KMS-11 (cell line): ENCODE measurements around the gene ANAPC16.
A peak's percentile ranks its signal among the peaks of the same experiment; 100 is the strongest.
"Not testable (repeated sequence)": the region's sequence is repeated elsewhere in the genome, so short reads cannot be mapped to it uniquely, and the experiment has no call there.

ENCODE experiments used
- H2AFZ ChIP-seq: fragments of 200-600 bp; sonication (generic); 2 replicates; pipeline ENCODE4 v1.6.1; 2016; ENCODE audit warnings: antibody characterized with exemption, mixed run types, low read depth
- H3K27ac ChIP-seq: fragments of 200-600 bp; sonication (generic); 2 replicates; pipeline ENCODE4 v1.6.1; 2016; ENCODE audit warnings: mild to moderate bottlenecking, mixed run types
- H3K27me3 ChIP-seq: fragments of 200-600 bp; sonication (generic); 2 replicates; pipeline ENCODE4 v1.6.1; 2017; ENCODE audit warnings: mild to moderate bottlenecking, low read depth, mixed run types, moderate library complexity; ENCODE audit not compliant: insufficient read depth
- H3K36me3 ChIP-seq: fragments of 200-600 bp; sonication (generic); 2 replicates; pipeline ENCODE4 v1.6.1; 2017; ENCODE audit warnings: mild to moderate bottlenecking, mixed run types; ENCODE audit not compliant: insufficient read depth
- H3K4me1 ChIP-seq: fragments of 200-600 bp; sonication (generic); 2 replicates; pipeline ENCODE4 v1.6.1; 2016; ENCODE audit warnings: mild to moderate bottlenecking, low read depth, mixed run types; ENCODE audit not compliant: poor library complexity, severe bottlenecking
- H3K4me2 ChIP-seq: fragments of 200-600 bp; sonication (generic); 2 replicates; pipeline ENCODE4 v1.7.0; 2016; ENCODE audit warnings: mild to moderate bottlenecking, mixed run types
- H3K4me3 ChIP-seq: fragments of 200-600 bp; sonication (generic); IDR thresholded peaks from 2 replicates; pipeline ENCODE4 v1.6.1; 2017; ENCODE audit warnings: low read depth, low read length, mixed read lengths; ENCODE audit not compliant: insufficient read depth
- H3K79me2 ChIP-seq: fragments of 200-600 bp; sonication (generic); 2 replicates; pipeline ENCODE4 v1.6.1; 2016; ENCODE audit warnings: low read depth, mixed run types; ENCODE audit not compliant: insufficient read depth
- H3K9ac ChIP-seq: fragments of 200-600 bp; sonication (generic); 2 replicates; pipeline ENCODE4 v1.6.1; 2016; ENCODE audit warnings: mild to moderate bottlenecking, mixed run types
- H4K20me1 ChIP-seq: fragments of 200-600 bp; sonication (generic); 2 replicates; pipeline ENCODE4 v1.6.1; 2016; ENCODE audit warnings: mild to moderate bottlenecking, mixed run types; ENCODE audit not compliant: insufficient read depth
- TF ChIP-seq, protein P1 (sequence below): fragments of 200-600 bp; sonication (generic); conservative IDR thresholded peaks from 2 replicates; pipeline ENCODE4 v1.6.1; 2017; ENCODE audit warnings: low read depth, mild to moderate bottlenecking, antibody characterized with exemption, low read length, moderate library complexity, mixed read lengths

ANAPC16 gene

DNA sequence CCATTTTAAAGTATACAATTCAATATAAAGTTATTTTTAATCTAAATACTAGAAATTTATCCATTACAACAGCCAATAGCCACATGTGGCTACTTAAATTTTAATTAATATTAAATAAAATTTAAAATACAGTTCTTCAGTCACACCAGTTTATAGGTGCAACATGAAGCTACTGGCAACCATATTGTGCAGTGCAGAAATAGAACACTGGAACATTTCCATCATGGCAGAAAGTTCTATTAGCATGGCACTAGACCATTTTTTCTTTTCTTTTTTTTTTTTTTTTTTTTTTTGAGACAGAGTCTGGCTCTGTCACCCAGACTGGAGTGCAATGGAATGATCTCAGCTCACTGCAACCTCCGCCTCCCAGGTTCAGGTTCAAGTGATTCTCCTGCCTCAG, 5.5 kb downstream of the ANAPC16 start:
- Histone ChIP-seq H3K27me3 (no peaks in the 10 kb centered on the region), H4K20me1 (no peaks in the 10 kb centered on the region), H3K79me2 (peaks cover 51% of the 10 kb centered on the region), H3K27ac (no peak overlapping the region), H3K36me3 (no peaks in the 10 kb centered on the region), H3K4me3 (no peak overlapping the region), H3K4me2 (no peak overlapping the region), H3K4me1 (peaks cover 37% of the 10 kb centered on the region), H2AFZ (no peak overlapping the region), H3K9ac (no peak overlapping the region)
- TF ChIP-seq, protein P1, sequence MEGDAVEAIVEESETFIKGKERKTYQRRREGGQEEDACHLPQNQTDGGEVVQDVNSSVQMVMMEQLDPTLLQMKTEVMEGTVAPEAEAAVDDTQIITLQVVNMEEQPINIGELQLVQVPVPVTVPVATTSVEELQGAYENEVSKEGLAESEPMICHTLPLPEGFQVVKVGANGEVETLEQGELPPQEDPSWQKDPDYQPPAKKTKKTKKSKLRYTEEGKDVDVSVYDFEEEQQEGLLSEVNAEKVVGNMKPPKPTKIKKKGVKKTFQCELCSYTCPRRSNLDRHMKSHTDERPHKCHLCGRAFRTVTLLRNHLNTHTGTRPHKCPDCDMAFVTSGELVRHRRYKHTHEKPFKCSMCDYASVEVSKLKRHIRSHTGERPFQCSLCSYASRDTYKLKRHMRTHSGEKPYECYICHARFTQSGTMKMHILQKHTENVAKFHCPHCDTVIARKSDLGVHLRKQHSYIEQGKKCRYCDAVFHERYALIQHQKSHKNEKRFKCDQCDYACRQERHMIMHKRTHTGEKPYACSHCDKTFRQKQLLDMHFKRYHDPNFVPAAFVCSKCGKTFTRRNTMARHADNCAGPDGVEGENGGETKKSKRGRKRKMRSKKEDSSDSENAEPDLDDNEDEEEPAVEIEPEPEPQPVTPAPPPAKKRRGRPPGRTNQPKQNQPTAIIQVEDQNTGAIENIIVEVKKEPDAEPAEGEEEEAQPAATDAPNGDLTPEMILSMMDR: no peak

DNA sequence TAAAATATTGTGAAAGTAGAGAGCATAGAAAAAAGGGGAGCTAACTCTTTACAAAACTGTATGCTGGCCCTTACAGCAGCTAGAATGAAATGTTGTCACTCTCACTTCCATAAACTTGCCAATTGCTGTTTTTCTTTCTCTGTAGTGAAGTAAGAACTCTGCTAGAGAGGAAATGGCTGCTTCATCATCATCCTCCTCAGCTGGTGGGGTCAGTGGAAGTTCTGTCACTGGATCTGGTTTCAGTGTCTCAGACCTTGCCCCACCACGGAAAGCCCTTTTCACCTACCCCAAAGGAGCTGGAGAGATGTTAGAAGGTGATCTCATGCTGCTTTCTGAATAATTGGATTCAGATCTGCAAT, 7.9 kb downstream of the ANAPC16 start:
- H3K27me3 ChIP-seq: no peaks in the 10 kb centered on the region
- peaks cover 30% of the 10 kb centered on the region for H3K79me2 ChIP-seq
- no peak overlapping the region for H3K27ac ChIP-seq
- TF ChIP-seq, protein P1: no peak
- no peaks in the 10 kb centered on the region for H4K20me1 ChIP-seq
- H3K4me1 ChIP-seq: peaks cover 29% of the 10 kb centered on the region
- no peak overlapping the region for H3K9ac ChIP-seq
- H2AFZ ChIP-seq: no peak overlapping the region
- no peak overlapping the region for H3K4me3 ChIP-seq
- H3K36me3 ChIP-seq: no peaks in the 10 kb centered on the region
- H3K4me2 ChIP-seq: 0 out of 2 replicates have a peak overlapping the region, but pooled peaks have one; percentile 10

DNA sequence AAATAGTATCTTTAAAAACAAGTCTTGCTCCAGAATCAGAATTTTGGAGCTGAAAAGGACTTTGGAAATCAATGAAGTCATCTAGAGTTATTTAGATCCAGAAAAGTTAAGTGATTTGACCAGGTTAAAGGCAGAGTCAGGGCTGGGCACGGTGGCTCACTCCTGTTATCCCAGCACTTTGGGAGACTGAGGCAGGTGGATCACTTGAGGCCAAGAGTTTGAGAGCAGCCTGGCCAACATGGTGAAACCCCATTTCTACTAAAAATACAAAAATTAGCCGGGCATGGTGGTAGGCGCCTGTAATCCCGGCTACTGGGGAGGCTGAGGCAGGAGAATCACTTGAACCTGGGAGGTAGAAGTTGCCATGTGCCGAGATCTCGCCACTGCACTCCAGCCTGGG, 8.4 kb downstream of the ANAPC16 start:
- Histone ChIP-seq H3K4me1 (peaks cover 33% of the 10 kb centered on the region), H3K79me2 (peaks cover 25% of the 10 kb centered on the region)
- not testable (repeated sequence) for H3K4me2 ChIP-seq, H3K4me3 ChIP-seq, H3K36me3 ChIP-seq, H3K9ac ChIP-seq, H4K20me1 ChIP-seq, H3K27me3 ChIP-seq, H3K27ac ChIP-seq, H2AFZ ChIP-seq

DNA sequence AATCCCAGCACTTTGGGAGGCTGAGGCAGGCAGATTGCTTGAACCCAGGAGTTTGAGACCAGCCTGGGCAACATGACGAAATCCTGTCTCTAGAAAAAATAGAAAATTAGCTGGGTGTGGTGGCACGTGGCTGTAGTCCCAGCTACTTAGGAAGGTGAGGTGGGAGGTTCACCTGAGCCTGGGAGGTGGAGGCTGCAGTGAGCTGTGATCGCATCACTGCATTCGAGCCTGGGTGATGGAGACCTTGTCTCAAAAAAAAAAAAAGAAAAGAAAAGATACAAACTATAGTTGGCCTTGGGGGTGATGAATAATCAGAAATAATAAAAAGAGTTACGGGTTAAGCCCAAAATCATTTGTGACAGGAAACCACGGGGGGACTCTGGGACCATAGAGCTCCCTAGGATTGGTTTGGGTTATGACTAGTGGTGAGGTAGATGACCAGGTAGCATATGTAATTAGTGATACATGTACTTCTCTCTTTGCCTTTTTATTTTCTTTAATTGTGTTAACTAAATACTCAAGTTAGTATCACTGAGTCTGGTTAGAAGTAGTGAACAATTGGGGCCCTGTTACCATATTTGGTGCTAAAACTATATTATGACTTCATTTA, 10.7 kb downstream of the ANAPC16 start:
- H3K36me3 ChIP-seq: no peaks in the 10 kb centered on the region
- TF ChIP-seq, protein P1: no peak
- H3K27ac ChIP-seq: no peak overlapping the region
- no peak overlapping the region for H3K9ac ChIP-seq
- no peaks in the 10 kb centered on the region for H3K27me3 ChIP-seq
- no peaks in the 10 kb centered on the region for H4K20me1 ChIP-seq
- no peak overlapping the region for H2AFZ ChIP-seq
- peaks cover 15% of the 10 kb centered on the region; the same call in 1 of the 2 replicates for H3K79me2 ChIP-seq
- peaks cover 38% of the 10 kb centered on the region for H3K4me1 ChIP-seq
- no peak overlapping the region for H3K4me2 ChIP-seq
- no peak overlapping the region for H3K4me3 ChIP-seq

DNA sequence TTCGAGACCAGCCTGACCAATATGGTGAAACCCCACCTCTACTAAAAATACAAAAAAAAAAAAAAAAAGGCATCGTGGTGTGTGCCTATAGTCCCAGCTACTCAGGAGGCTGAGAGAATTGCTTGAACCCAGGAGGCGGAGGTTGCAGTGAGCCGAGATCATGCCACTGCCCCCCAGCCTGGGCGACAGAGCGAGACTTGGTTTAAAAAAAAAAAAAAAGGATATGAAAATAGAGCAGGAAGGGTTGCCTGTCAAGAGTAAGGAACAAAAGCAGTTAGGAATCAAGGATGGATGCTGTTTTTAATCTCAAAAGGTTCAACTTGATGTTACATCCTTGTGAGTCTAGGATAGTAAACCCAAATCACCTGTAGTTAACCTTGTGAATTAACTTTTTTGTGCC, 12.0 kb downstream of the ANAPC16 start:
- Histone ChIP-seq H3K4me1 (peaks cover 33% of the 10 kb centered on the region), H3K4me3 (no peak overlapping the region), H3K36me3 (no peaks in the 10 kb centered on the region), H3K79me2 (peaks cover 11% of the 10 kb centered on the region; the same call in 1 of the 2 replicates), H2AFZ (no peak overlapping the region), H3K9ac (no peak overlapping the region), H3K27me3 (no peaks in the 10 kb centered on the region), H3K27ac (no peak overlapping the region), H3K4me2 (no peak overlapping the region), H4K20me1 (no peaks in the 10 kb centered on the region)
- TF ChIP-seq, protein P1: no peak
